GM13976 (cell line): Measurements from ENCODE around the gene POLR3A.

Source experiments
- DNase-seq: peaks from one replicate; pipeline ENCODE4 v3.0.0; 2012; ENCODE audit warnings: low spot score
- CTCF ChIP-seq: IDR thresholded peaks from 2 replicates; pipeline ENCODE4 v1.5.1; 2012; ENCODE audit warnings: borderline replicate concordance, mild to moderate bottlenecking; ENCODE audit not compliant: insufficient read depth; ENCODE audit errors: extremely low read depth, missing control alignments, control extremely low read depth
- in situ Hi-C: fragments of 300-500 bp; cut with MboI; formaldehyde crosslinking; loops from one replicate; pipeline ENCODE4 v1.12.0; 2022; ENCODE audit warnings: low sequenced_read_pairs, mixed read lengths, inconsistent platforms; ENCODE audit not compliant: unreplicated experiment

The POLR3A gene

DNA sequence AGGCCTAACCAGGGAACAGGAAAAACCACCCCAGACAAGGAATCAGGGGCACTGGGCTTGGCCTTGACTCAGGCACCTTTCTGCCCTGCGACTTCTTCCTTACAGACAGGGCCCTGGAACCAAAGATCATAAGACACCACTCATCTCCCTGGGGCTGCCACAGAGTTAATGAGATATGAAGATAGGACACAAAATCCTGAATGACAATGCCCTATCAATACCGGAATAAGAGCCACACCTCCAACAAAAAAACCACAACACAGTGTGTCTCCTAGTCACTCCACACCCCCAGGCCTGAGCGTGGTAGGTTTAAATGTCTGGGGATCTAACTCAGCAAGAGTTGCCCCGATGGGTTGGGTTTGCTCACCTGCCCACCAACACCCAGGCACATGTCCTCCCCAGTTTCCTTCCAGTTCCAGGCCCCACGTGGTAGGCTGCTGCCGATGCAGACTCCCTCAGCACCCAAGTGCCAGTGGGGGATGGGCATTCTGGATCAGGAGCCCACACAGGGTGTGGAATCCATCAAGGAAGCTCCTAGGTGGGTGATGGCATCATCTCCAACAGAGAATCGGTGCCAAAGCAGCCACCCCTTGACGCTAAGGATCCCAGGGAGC lies 106.6 kb downstream of the POLR3A start:
- in situ Hi-C loops: no loop called here
- TF ChIP-seq CTCF: no peak
- DNase-seq: no peak

DNA sequence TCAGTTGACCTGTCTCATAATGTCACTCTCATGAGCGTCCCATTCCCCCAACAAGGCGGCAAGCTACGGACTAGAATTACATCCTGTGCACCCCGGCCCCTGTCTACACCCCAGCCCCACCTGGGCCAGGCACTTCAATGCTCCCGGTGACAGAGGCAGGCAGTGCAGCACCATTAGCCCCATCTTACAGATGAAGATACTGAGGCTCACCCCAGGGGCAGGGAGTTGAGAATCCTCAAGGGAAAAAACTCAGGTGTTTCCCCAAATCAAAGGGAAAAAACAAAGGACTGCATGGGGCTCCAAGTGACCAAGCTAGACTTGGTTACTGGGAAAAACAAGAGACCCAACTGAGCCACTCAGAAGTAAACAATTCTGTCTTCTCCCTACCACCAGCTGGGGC lies 107.3 kb downstream of the POLR3A start:
- in situ Hi-C loops: no loop called here
- DNase-seq: no peak
- TF ChIP-seq CTCF: no peak

DNA sequence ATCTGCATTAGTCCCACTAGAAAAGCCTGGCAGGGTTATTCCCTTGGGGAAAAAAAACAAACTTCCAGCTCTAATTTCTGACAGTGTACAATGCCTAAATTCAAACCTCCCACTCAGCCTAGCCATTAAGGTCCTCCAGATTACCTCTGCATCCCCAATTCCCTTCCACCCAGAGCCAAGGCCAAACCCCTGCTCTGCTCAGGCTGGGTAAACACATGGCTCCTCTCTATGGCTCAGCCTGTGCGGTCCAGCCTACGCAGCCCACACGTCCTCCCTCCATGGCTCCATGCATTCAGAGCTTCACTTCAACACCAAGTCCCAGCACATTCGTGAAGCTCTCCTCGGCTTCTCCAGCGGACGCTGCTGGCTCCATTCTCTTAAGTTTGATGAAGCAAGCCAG lies 107.9 kb downstream of the POLR3A start:
- in situ Hi-C loops: no loop called here
- no peak for DNase-seq
- no peak for TF ChIP-seq CTCF

GRCh38 chr10:77920495-77920894 lies 108.8 kb downstream of the POLR3A start:
- in situ Hi-C loops: no loop called here
- no peak for DNase-seq

DNA sequence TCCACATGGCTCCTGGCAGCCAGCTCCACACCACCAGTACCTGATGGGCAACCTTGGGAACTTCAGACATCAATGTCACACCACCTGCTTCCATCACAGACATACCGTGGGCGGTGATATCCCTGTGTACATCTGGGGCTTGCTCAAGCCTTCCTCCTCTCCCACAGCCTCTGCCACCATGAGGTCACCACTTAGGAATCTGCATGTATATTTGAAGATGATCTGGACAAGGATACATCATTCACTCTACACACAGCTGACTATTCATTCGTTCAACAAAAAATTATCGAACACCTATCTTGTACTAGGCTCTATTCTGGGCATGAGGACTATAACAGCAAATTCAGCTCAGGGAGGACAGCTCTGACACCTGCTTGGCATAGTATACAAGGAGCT lies 109.6 kb downstream of the POLR3A start:
- TF ChIP-seq CTCF: no peak
- in situ Hi-C loops: no loop called here
- DNase-seq: no peak

More at GRCh38 chr10:77920495-77920894, 108.8 kb downstream of the POLR3A start:
- no peak for TF ChIP-seq CTCF
